ENCODE results near the gene GJC1. TPM values are rescaled to one million over a fixed set of nuclear protein-coding genes. Genes with fewer than 3 reads are reported as not detected.

The GJC1 gene
- total and polyA plus RNA-seq, 9 donors: 1.3 to 18.4 (median 4.3) TPM

GRCh38 chr17:44875761-44876160 is 45.7 kb upstream of the GJC1 start:
- Histone ChIP-seq H3K27ac (no peak overlapping the region), H3K4me3 (no peak overlapping the region), H3K9me3 (no peaks in the 10 kb centered on the region), H3K36me3 (no peaks in the 10 kb centered on the region), H3K27me3 (no peaks in the 10 kb centered on the region), H3K4me1 (ENCODE audit: insufficient read depth) (no peaks in the 10 kb centered on the region)
- DNase-seq: no peak
- TF ChIP-seq POLR2A (IDR thresholded peaks at IDR 0.05) (no peak), EP300 (IDR thresholded peaks at IDR 0.05) (no peak)
- TF ChIP-seq, protein P1, sequence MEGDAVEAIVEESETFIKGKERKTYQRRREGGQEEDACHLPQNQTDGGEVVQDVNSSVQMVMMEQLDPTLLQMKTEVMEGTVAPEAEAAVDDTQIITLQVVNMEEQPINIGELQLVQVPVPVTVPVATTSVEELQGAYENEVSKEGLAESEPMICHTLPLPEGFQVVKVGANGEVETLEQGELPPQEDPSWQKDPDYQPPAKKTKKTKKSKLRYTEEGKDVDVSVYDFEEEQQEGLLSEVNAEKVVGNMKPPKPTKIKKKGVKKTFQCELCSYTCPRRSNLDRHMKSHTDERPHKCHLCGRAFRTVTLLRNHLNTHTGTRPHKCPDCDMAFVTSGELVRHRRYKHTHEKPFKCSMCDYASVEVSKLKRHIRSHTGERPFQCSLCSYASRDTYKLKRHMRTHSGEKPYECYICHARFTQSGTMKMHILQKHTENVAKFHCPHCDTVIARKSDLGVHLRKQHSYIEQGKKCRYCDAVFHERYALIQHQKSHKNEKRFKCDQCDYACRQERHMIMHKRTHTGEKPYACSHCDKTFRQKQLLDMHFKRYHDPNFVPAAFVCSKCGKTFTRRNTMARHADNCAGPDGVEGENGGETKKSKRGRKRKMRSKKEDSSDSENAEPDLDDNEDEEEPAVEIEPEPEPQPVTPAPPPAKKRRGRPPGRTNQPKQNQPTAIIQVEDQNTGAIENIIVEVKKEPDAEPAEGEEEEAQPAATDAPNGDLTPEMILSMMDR (IDR thresholded peaks at IDR 0.05): no peak
- intact Hi-C loops (cut with DNase I): no loop called here
- 90 to 94% (median 93%) methylated on average over 6 of the region's 6 CpGs for WGBS, 3 donors

- Histone ChIP-seq H3K36me3 (no peaks in the 10 kb centered on the region), H3K4me1 (ENCODE audit: insufficient read depth) (no peaks in the 10 kb centered on the region), H3K9me3 (no peaks in the 10 kb centered on the region), H3K4me3 (no peak overlapping the region), H3K27me3 (no peaks in the 10 kb centered on the region), H3K27ac (no peak overlapping the region)
- TF ChIP-seq EP300 (IDR thresholded peaks at IDR 0.05): no peak
- TF ChIP-seq, protein P1 (IDR thresholded peaks at IDR 0.05): no peak
- TF ChIP-seq POLR2A (IDR thresholded peaks at IDR 0.05): no peak
- 79 to 84% (median 82%) methylated on average over 9 of the region's 9 CpGs for WGBS, 3 donors
- intact Hi-C loops (cut with DNase I): no loop called here
- DNase-seq: no peak
These were observed 42.2 kb upstream of the GJC1 start for GRCh38 chr17:44872131-44872768.

DNA sequence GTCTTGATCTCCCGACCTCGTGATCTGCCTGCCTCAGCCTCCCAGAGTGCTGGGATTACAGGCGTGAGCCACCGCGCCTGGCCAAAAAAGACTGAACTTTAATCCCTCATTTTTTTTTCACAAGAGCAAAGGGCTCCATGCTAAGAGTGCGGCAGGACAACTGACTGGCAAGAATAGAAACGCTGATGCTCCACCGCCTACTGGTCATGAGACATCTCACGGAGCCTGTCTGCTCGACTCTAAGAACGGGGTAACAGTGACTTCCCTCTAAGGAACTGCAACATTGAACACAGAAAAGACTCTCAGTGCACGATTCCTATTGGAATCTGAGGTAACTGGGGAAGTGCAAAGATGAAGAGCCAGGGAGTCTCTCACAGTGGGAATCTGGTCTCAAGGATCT is 41.5 kb upstream of the GJC1 start:
- Histone ChIP-seq H3K36me3 (no peaks in the 10 kb centered on the region), H3K4me3 (no peak overlapping the region), H3K9me3 (no peaks in the 10 kb centered on the region), H3K27me3 (no peaks in the 10 kb centered on the region), H3K4me1 (ENCODE audit: insufficient read depth) (no peaks in the 10 kb centered on the region), H3K27ac (no peak overlapping the region)
- no peak for DNase-seq
- intact Hi-C loops (cut with DNase I): no loop called here
- WGBS, 3 donors: 94 to 97% (median 95%) methylated on average over 12 of the region's 12 CpGs
- TF ChIP-seq POLR2A (IDR thresholded peaks at IDR 0.05): no peak
- TF ChIP-seq, protein P1 (IDR thresholded peaks at IDR 0.05): no peak
- TF ChIP-seq EP300 (IDR thresholded peaks at IDR 0.05): no peak

DNA sequence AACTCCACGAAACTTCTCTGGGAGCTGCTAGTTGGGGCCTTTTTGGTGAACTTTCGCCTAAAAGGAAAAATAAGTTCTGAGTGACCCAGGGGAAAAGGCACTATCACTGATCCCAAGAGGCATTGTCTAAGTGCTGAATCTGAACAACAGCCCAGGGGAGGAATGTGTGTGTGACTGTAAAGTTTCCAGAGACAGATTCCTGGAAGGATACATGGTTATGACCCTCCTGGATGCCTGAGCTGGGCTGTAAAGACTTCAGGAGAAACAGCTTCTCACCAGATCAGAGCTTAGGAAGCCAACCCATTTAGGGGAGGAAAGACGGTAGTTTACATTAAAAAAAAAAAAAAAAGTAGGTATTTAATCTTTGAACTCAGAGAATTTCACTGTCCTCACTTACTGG is 37.8 kb upstream of the GJC1 start:
- intact Hi-C loops (cut with DNase I): loop anchor here in 1 of 4 donors (5.0 kb wide), 1 partner anchor 91 kb away; no protein-coding TSS in a partner anchor

More for the DNA sequence above, 37.8 kb upstream of the GJC1 start:
- H3K27me3 ChIP-seq: no peaks in the 10 kb centered on the region
- no peaks in the 10 kb centered on the region for H3K36me3 ChIP-seq
- H3K4me3 ChIP-seq: no peak overlapping the region
- DNase-seq: no peak
- no peak for TF ChIP-seq EP300 (IDR thresholded peaks at IDR 0.05)
- TF ChIP-seq, protein P1 (IDR thresholded peaks at IDR 0.05): no peak
- no peaks in the 10 kb centered on the region for H3K4me1 ChIP-seq (ENCODE audit: insufficient read depth)
- 78 to 87% (median 85%) methylated on average over 3 of the region's 3 CpGs for WGBS, 3 donors
- no peaks in the 10 kb centered on the region for H3K9me3 ChIP-seq
- no peak overlapping the region for H3K27ac ChIP-seq

All from ovary (tissue), 9 donors.